ENCODE data around the gene APEH.
"Not testable (repeated sequence)": the region's sequence is repeated elsewhere in the genome, so short reads cannot be mapped to it uniquely, and the experiment has no call there.

The APEH gene

GRCh38 chr3:49670940-49671290 lies 3.2 kb upstream of the APEH start:
- no peak for DNase-seq

- peak; percentile 63 for DNase-seq
These were observed 2.6 kb upstream of the APEH start for GRCh38 chr3:49671291-49672288.

GRCh38 chr3:49673121-49673714 lies 933 bp upstream of the APEH start:
- no peak for DNase-seq

GRCh38 chr3:49674497-49674983 lies 389 bp downstream of the APEH start:
- no peak for DNase-seq

- no peak for DNase-seq
These were observed 1.8 kb downstream of the APEH start for GRCh38 chr3:49675912-49676311.

GRCh38 chr3:49680493-49681231 lies 6.5 kb downstream of the APEH start:
- no peak for DNase-seq

GRCh38 chr3:49681232-49681522 lies 7.0 kb downstream of the APEH start:
- no peak for DNase-seq

GRCh38 chr3:49681543-49681942 lies 7.4 kb downstream of the APEH start:
- DNase-seq = no peak

- DNase-seq = no peak
These were observed 9.0 kb downstream of the APEH start for GRCh38 chr3:49683162-49683561.

- not testable (repeated sequence) for DNase-seq
These were observed 10.3 kb downstream of the APEH start for GRCh38 chr3:49684453-49684852.

- DNase-seq = not testable (repeated sequence)
These were observed 11.0 kb downstream of the APEH start for GRCh38 chr3:49685103-49685502.

- DNase-seq = not testable (repeated sequence)
These were observed 11.7 kb downstream of the APEH start for GRCh38 chr3:49685846-49686245.

- DNase-seq = peak; percentile 42
These were observed 12.2 kb downstream of the APEH start for GRCh38 chr3:49686346-49686745.

GRCh38 chr3:49686769-49687423 lies 12.7 kb downstream of the APEH start:
- DNase-seq = peak; percentile 39

- DNase-seq = not testable (repeated sequence)
These were observed 13.3 kb downstream of the APEH start for GRCh38 chr3:49687424-49687795.

GRCh38 chr3:49688338-49689045 lies 14.3 kb downstream of the APEH start:
- not testable (repeated sequence) for DNase-seq

- peak; percentile 90 for DNase-seq
These were observed 15.1 kb downstream of the APEH start, which contains the start of the genes MST1 and RNF123 for GRCh38 chr3:49689046-49689907. Gene MST1, minus strand, starts transcription at chr3:49689474. Its CDS starts 783 bp downstream, at chr3:49688691. Gene RNF123, plus strand, starts transcription at chr3:49689557. Its CDS starts 1,609 bp downstream, at chr3:49691166.

- not testable (repeated sequence) for DNase-seq
These were observed 15.9 kb downstream of the APEH start for GRCh38 chr3:49689908-49690624.

- DNase-seq = not testable (repeated sequence)
These were observed 16.7 kb downstream of the APEH start for GRCh38 chr3:49690856-49691255.

- DNase-seq = not testable (repeated sequence)
These were observed 17.3 kb downstream of the APEH start for GRCh38 chr3:49691481-49691880.
